NCI-H2196 treated with DMSO at 0.1 percent for 48 hours (cell line): Measurements from ENCODE around the gene GPHA2.
A peak's percentile ranks its signal among the peaks of the same experiment; 100 is the strongest.

Source experiments
- DNase-seq: peaks from one replicate; lab custom pipeline; 2025; ENCODE audit not compliant: unreplicated experiment; lab: John Stamatoyannopoulos, UW

GPHA2 gene

GRCh38 chr11:64911689-64912088, 24.0 kb downstream of the GPHA2 start:
- DNase-seq, result no peak

- DNase-seq, result no peak
These were observed 24.6 kb downstream of the GPHA2 start for GRCh38 chr11:64911142-64911541.

GRCh38 chr11:64910451-64911093, 25.1 kb downstream of the GPHA2 start:
- DNase-seq, result no peak

GRCh38 chr11:64909653-64910343, 25.9 kb downstream of the GPHA2 start:
- no peak for DNase-seq

- DNase-seq, result no peak
These were observed 26.9 kb downstream of the GPHA2 start for GRCh38 chr11:64908766-64909165.

- DNase-seq, result no peak
These were observed 29.4 kb downstream of the GPHA2 start for GRCh38 chr11:64906314-64906635.

- DNase-seq, result no peak
These were observed 30.0 kb downstream of the GPHA2 start for GRCh38 chr11:64905516-64906313.

- DNase-seq, result no peak
These were observed 32.3 kb downstream of the GPHA2 start for GRCh38 chr11:64903291-64903833.

- DNase-seq, result no peak
These were observed 33.4 kb downstream of the GPHA2 start for GRCh38 chr11:64902102-64902900.

GRCh38 chr11:64900774-64901173, 34.9 kb downstream of the GPHA2 start:
- DNase-seq, result no peak

GRCh38 chr11:64900263-64900678, 35.4 kb downstream of the GPHA2 start:
- DNase-seq, result no peak

GRCh38 chr11:64898541-64898940, 37.2 kb downstream of the GPHA2 start:
- no peak for DNase-seq

GRCh38 chr11:64898076-64898445, 37.6 kb downstream of the GPHA2 start:
- DNase-seq, result no peak

GRCh38 chr11:64897381-64898075, 38.2 kb downstream of the GPHA2 start:
- no peak for DNase-seq

GRCh38 chr11:64896448-64897022, 39.2 kb downstream of the GPHA2 start:
- DNase-seq, result no peak

GRCh38 chr11:64894812-64895452, 40.8 kb downstream of the GPHA2 start:
- DNase-seq, result no peak

- peak; percentile 10 for DNase-seq
These were observed 41.5 kb downstream of the GPHA2 start for GRCh38 chr11:64894070-64894811.

- DNase-seq, result no peak
These were observed 42.3 kb downstream of the GPHA2 start for GRCh38 chr11:64893194-64894069.
